Activated CD4-positive, alpha-beta T cell treated with anti-CD3 and anti-CD28 coated beads for 48 hours (primary cell): ENCODE measurements around the gene LMNTD2.

Experiments used
- DNase-seq: peaks from one replicate; pipeline ENCODE4 v3.0.0-alpha.2; 2020

Gene LMNTD2

GRCh38 chr11:560305-561147 is at the start of gene LMNTD2, which contains the start of gene RASSF7:
Gene LMNTD2 (minus strand): TSS chr11:560738. CDS start chr11:560716, 22 bp downstream.
Gene RASSF7 (plus strand): TSS chr11:560970. CDS start chr11:561769, 799 bp downstream.
- peak; percentile 96 for DNase-seq

- DNase-seq: peak; percentile 3
These were observed 48.8 kb upstream of the LMNTD2 start for GRCh38 chr11:609341-609811.

GRCh38 chr11:608791-609251 is 48.3 kb upstream of the LMNTD2 start:
- DNase-seq: no peak

GRCh38 chr11:607971-608659 is 47.6 kb upstream of the LMNTD2 start:
- no peak for DNase-seq

GRCh38 chr11:607020-607780 is 46.7 kb upstream of the LMNTD2 start:
- no peak for DNase-seq

- no peak for DNase-seq
These were observed 45.7 kb upstream of the LMNTD2 start for GRCh38 chr11:606245-606644.

- no peak for DNase-seq
These were observed 45.0 kb upstream of the LMNTD2 start for GRCh38 chr11:605286-606129.

- no peak for DNase-seq
These were observed 42.6 kb upstream of the LMNTD2 start for GRCh38 chr11:603154-603553.

GRCh38 chr11:601573-602245 is 41.2 kb upstream of the LMNTD2 start:
- DNase-seq: no peak

- DNase-seq: no peak
These were observed 37.6 kb upstream of the LMNTD2 start for GRCh38 chr11:598005-598680.

- no peak for DNase-seq
These were observed 36.7 kb upstream of the LMNTD2 start for GRCh38 chr11:597166-597725.

GRCh38 chr11:596374-596773 is 35.8 kb upstream of the LMNTD2 start:
- DNase-seq: no peak

- no peak for DNase-seq
These were observed 34.9 kb upstream of the LMNTD2 start for GRCh38 chr11:595400-595799.

GRCh38 chr11:593347-593746 is 32.8 kb upstream of the LMNTD2 start:
- DNase-seq: no peak

- no peak for DNase-seq
These were observed 32.4 kb upstream of the LMNTD2 start for GRCh38 chr11:592918-593317.

GRCh38 chr11:592501-592900 is 32.0 kb upstream of the LMNTD2 start:
- no peak for DNase-seq

- DNase-seq: no peak
These were observed 30.5 kb upstream of the LMNTD2 start for GRCh38 chr11:590997-591396.

- no peak for DNase-seq
These were observed 29.3 kb upstream of the LMNTD2 start for GRCh38 chr11:589798-590197.

GRCh38 chr11:587978-588380 is 27.4 kb upstream of the LMNTD2 start:
- peak; percentile 83 for DNase-seq

- no peak for DNase-seq
These were observed 27.0 kb upstream of the LMNTD2 start for GRCh38 chr11:587546-587945.
